IMR-90 (cell line): ENCODE data around the gene RASL10B. TPM values are rescaled to one million over a fixed set of nuclear protein-coding genes. Genes with fewer than 3 reads are reported as not detected.

ENCODE experiments used
- ATAC-seq: fragments of 200-7000 bp; cut with Tn5 transposase; 2 replicates; pipeline ENCODE4 v1.9.1; 2020; ENCODE audit warnings: low read depth, mild to moderate bottlenecking, moderate library complexity
- BruUV-seq: library from RNA; stranded (reverse); fragments of 400-500 nt; replicated peaks from 2 replicates; lab custom pipeline; 2021; lab: Mats Ljungman, UMichigan
- CTCF ChIA-PET: fragments of 300-600 bp; formaldehyde crosslinking; extraction: SDS; loops from one replicate; lab custom pipeline; 2021; ENCODE audit warnings: antibody characterized with exemption; lab: Yijun Ruan, JAX
- POLR2A ChIA-PET: fragments of 300-600 bp; sonication (Branson Sonifier 250); formaldehyde crosslinking; loops from one replicate; lab custom pipeline; 2022; ENCODE audit warnings: antibody characterized with exemption; ENCODE audit not compliant: unreplicated experiment; lab: Charles Lee
- DNase-seq: peaks from one replicate; pipeline ENCODE4 v3.0.0; 2013
- H2AFZ ChIP-seq: replicated peaks from 2 replicates; pipeline ENCODE3; 2013; ENCODE audit warnings: low read length, mild to moderate bottlenecking; ENCODE audit not compliant: poor library complexity
- H2AK5ac ChIP-seq: 2 replicates; pipeline ENCODE4 v1.6.1; 2013; ENCODE audit warnings: low read depth, low read length, inconsistent platforms
- H2AK9ac ChIP-seq: replicated peaks from 2 replicates; pipeline ENCODE3; 2013; ENCODE audit warnings: mild to moderate bottlenecking, low read depth, low read length, moderate library complexity; ENCODE audit not compliant: poor library complexity
- H2BK120ac ChIP-seq: 2 replicates; pipeline ENCODE4 v1.6.1; 2013; ENCODE audit warnings: low read depth, low read length, inconsistent platforms
- H2BK15ac ChIP-seq: 3 replicates; pipeline ENCODE4 v1.6.1; 2013; ENCODE audit warnings: low read depth, low read length, inconsistent platforms
- H2BK20ac ChIP-seq: 2 replicates; pipeline ENCODE4 v1.6.1; 2013; ENCODE audit warnings: low read depth, mild to moderate bottlenecking, inconsistent platforms, low read length, moderate library complexity
- H2BK5ac ChIP-seq: 2 replicates; pipeline ENCODE4 v1.6.1; 2013; ENCODE audit warnings: mild to moderate bottlenecking, low read depth, low read length, inconsistent platforms; ENCODE audit not compliant: poor library complexity, severe bottlenecking
- H3K14ac ChIP-seq: replicated peaks from 2 replicates; pipeline ENCODE4 v1.6.1; 2013; ENCODE audit warnings: low read depth, low read length, inconsistent platforms
- H3K18ac ChIP-seq: 2 replicates; pipeline ENCODE4 v1.6.1; 2013; ENCODE audit warnings: low read depth, low read length, control low read depth
- H3K23ac ChIP-seq: 2 replicates; pipeline ENCODE4 v1.6.1; 2013; ENCODE audit warnings: low read depth, low read length, inconsistent platforms
- H3K27ac ChIP-seq: 2 replicates; pipeline ENCODE4 v1.5.1; 2013; ENCODE audit warnings: mild to moderate bottlenecking, control low read depth, low read length; ENCODE audit not compliant: insufficient read depth
- H3K27me3 ChIP-seq: 2 replicates; pipeline ENCODE4 v1.6.1; 2013; ENCODE audit warnings: low read length; ENCODE audit not compliant: control insufficient read depth, insufficient read depth
- H3K36me3 ChIP-seq: 2 replicates; pipeline ENCODE4 v1.6.1; 2013; ENCODE audit warnings: low read length, mixed read lengths; ENCODE audit not compliant: control insufficient read depth, insufficient read depth
- H3K4ac ChIP-seq: 2 replicates; pipeline ENCODE4 v1.6.1; 2013; ENCODE audit warnings: low read depth, low read length, inconsistent platforms
- H3K4me1 ChIP-seq: 2 replicates; pipeline ENCODE4 v1.6.1; 2013; ENCODE audit warnings: low read length, mixed read lengths; ENCODE audit not compliant: control insufficient read depth, insufficient read depth
- H3K4me2 ChIP-seq: 2 replicates; pipeline ENCODE4 v1.6.1; 2013; ENCODE audit warnings: low read depth, mild to moderate bottlenecking, control low read depth, low read length, moderate library complexity
- H3K4me3 ChIP-seq: 2 replicates; pipeline ENCODE4 v1.5.1; 2013; ENCODE audit warnings: low read depth, mild to moderate bottlenecking, control low read depth, low read length, moderate library complexity; ENCODE audit not compliant: insufficient read depth
- H3K56ac ChIP-seq: 2 replicates; pipeline ENCODE4 v1.6.1; 2013; ENCODE audit warnings: low read length, inconsistent platforms; ENCODE audit not compliant: insufficient read depth; ENCODE audit errors: extremely low read depth
- H3K79me1 ChIP-seq, 2 experiments: 2 replicates each; pipeline ENCODE4 v1.6.1; 2013; ENCODE audit warnings: low read length in 2 of 2, inconsistent platforms in 1 of 2, low read depth in 1 of 2
- H3K9ac ChIP-seq: 2 replicates; pipeline ENCODE4 v1.6.1; 2013; ENCODE audit warnings: low read depth, low read length, control low read depth
- H3K9me1 ChIP-seq: 2 replicates; pipeline ENCODE4 v1.6.1; 2013; ENCODE audit warnings: low read length, inconsistent platforms; ENCODE audit not compliant: insufficient read depth
- H3K9me3 ChIP-seq: 2 replicates; pipeline ENCODE4 v1.6.1; 2013; ENCODE audit warnings: low read length; ENCODE audit not compliant: control insufficient read depth, insufficient read depth
- H4K20me1 ChIP-seq: 2 replicates; pipeline ENCODE4 v1.6.1; 2013; ENCODE audit warnings: low read length, inconsistent platforms; ENCODE audit not compliant: insufficient read depth
- H4K5ac ChIP-seq: 2 replicates; pipeline ENCODE4 v1.6.1; 2013; ENCODE audit warnings: mild to moderate bottlenecking, low read depth, low read length, control low read depth
- H4K8ac ChIP-seq, 2 experiments: 2 replicates each; pipeline ENCODE4 v1.6.1; 2013; ENCODE audit warnings: low read depth in 2 of 2, low read length in 2 of 2, control low read depth in 1 of 2, inconsistent platforms in 1 of 2
- H4K91ac ChIP-seq: 2 replicates; pipeline ENCODE4 v1.6.1; 2013; ENCODE audit warnings: low read depth, low read length, inconsistent platforms; ENCODE audit not compliant: insufficient read depth
- BHLHE40 ChIP-seq: fragments of 150-350 bp; IDR thresholded peaks from 2 replicates; pipeline ENCODE4 v1.6.1; 2016; ENCODE audit warnings: mild to moderate bottlenecking, low read depth, low read length
- CEBPB ChIP-seq: IDR thresholded peaks from 2 replicates; pipeline ENCODE4 v1.6.1; 2012; ENCODE audit warnings: low read depth, low read length, improper control_type of control experiment
- CHD1 ChIP-seq: IDR thresholded peaks from 2 replicates; pipeline ENCODE4 v1.6.1; 2012; ENCODE audit warnings: low read depth, low read length, improper control_type of control experiment
- CTCF ChIP-seq: conservative IDR thresholded peaks from 2 replicates; pipeline ENCODE4 v1.5.1; 2012; ENCODE audit warnings: mild to moderate bottlenecking, low read depth, low read length, improper control_type of control experiment
- ELK1 ChIP-seq: fragments of 150-350 bp; IDR thresholded peaks from 2 replicates; pipeline ENCODE4 v1.6.1; 2016; ENCODE audit warnings: low read depth, mild to moderate bottlenecking, low read length, moderate library complexity, borderline replicate concordance
- FOS ChIP-seq: fragments of 150-350 bp; IDR thresholded peaks from 2 replicates; pipeline ENCODE4 v1.6.1; 2016; ENCODE audit warnings: low read depth, low read length
- MAFK ChIP-seq: IDR thresholded peaks from 2 replicates; pipeline ENCODE4 v1.6.1; 2012; ENCODE audit warnings: low read depth, low read length, improper control_type of control experiment
- MAZ ChIP-seq: IDR thresholded peaks from 2 replicates; pipeline ENCODE4 v1.6.1; 2012; ENCODE audit warnings: low read depth, mild to moderate bottlenecking, low read length, improper control_type of control experiment, moderate library complexity, borderline replicate concordance
- MXI1 ChIP-seq: IDR thresholded peaks from 2 replicates; pipeline ENCODE4 v1.6.1; 2012; ENCODE audit warnings: low read depth, mild to moderate bottlenecking, low read length, moderate library complexity, borderline replicate concordance
- NFE2L2 ChIP-seq: fragments of 150-350 bp; IDR thresholded peaks from 2 replicates; pipeline ENCODE4 v1.6.1; 2016; ENCODE audit warnings: low read depth, mild to moderate bottlenecking, low read length
- RCOR1 ChIP-seq: IDR thresholded peaks from 2 replicates; pipeline ENCODE4 v1.6.1; 2012; ENCODE audit warnings: mild to moderate bottlenecking, low read length, improper control_type of control experiment; ENCODE audit not compliant: insufficient replicate concordance
- RFX5 ChIP-seq: IDR thresholded peaks from 2 replicates; pipeline ENCODE4 v1.8.0; 2012; ENCODE audit warnings: low read depth, mild to moderate bottlenecking, low read length, moderate library complexity
- SMC3 ChIP-seq: fragments of 150-350 bp; IDR thresholded peaks from 2 replicates; pipeline ENCODE4 v1.6.1; 2016; ENCODE audit warnings: low read depth, mild to moderate bottlenecking, antibody characterized with exemption, low read length, moderate library complexity
- USF2 ChIP-seq: fragments of 150-350 bp; IDR thresholded peaks from 2 replicates; pipeline ENCODE4 v1.6.1; 2017; ENCODE audit warnings: mild to moderate bottlenecking, antibody characterized with exemption, low read length, low read depth
- WGBS, 2 experiments: methylation state at CpG; one replicate each; pipeline versions ENCODE4 v1.1.5 to v1.1.7; 2013; ENCODE audit warnings: missing lambda C conversion rate in 2 of 2; ENCODE audit not compliant: insufficient read length in 1 of 2; ENCODE audit errors: extremely low coverage in 2 of 2; 5-methylcytosine and 5-hydroxymethylcytosine counted together
- dilution Hi-C: fragments of 300-500 bp; cut with HindIII; formaldehyde crosslinking; loops from one replicate; pipeline ENCODE4 v1.14.3; 2018; ENCODE audit warnings: low sequenced_read_pairs; ENCODE audit not compliant: unreplicated experiment
- in situ Hi-C: fragments of 300-500 bp; cut with MboI; formaldehyde crosslinking; loops from 3 replicates; pipeline ENCODE4 v1.14.3; 2019; ENCODE audit warnings: low sequenced_read_pairs, inconsistent platforms, mixed read lengths
- intact Hi-C: fragments of 100-400 bp; cut with micrococcal nuclease; formaldehyde crosslinking; loops from 2 replicates; pipeline ENCODE4 v1.10.0; 2022
- polyA plus RNA-seq, 3 experiments: library from polyadenylated mRNA; depleted of rRNA; stranded (reverse); fragments of >200 nt; gene quantifications; 2 replicates each; pipeline ENCODE4 v1.2.3, GENCODE V29; 2012; ENCODE audit warnings: low replicate concordance in 1 of 3
- total RNA-seq: library from RNA; depleted of rRNA; stranded (reverse); fragments of >200 nt; gene quantifications from 2 replicates; pipeline ENCODE4 v1.2.3, GENCODE V29; 2012

RASL10B gene
- total and polyA plus RNA-seq, 2 of the 4 experiments (the other 2 are of a cell fraction) = 4.1 to 4.7 TPM

GRCh38 chr17:35791681-35792350 is 60.4 kb downstream of the RASL10B start:
- no peak overlapping the region for H3K23ac ChIP-seq
- H4K91ac ChIP-seq = no peak overlapping the region
- H2AFZ ChIP-seq = no peak overlapping the region
- TF ChIP-seq MXI1 = no peak
- TF ChIP-seq SMC3 = no peak
- TF ChIP-seq CTCF = no peak
- TF ChIP-seq MAZ = no peak
- no peak for TF ChIP-seq RFX5
- no peak for TF ChIP-seq ELK1
- TF ChIP-seq CEBPB = no peak
- TF ChIP-seq USF2 = no peak
- TF ChIP-seq NFE2L2 = no peak
- TF ChIP-seq CHD1 = no peak
- TF ChIP-seq FOS = no peak
- TF ChIP-seq MAFK = no peak
- TF ChIP-seq BHLHE40 = no peak
- no peak for TF ChIP-seq RCOR1
- H3K9me1 ChIP-seq = peaks cover 17% of the 10 kb centered on the region
- H2BK20ac ChIP-seq = no peak overlapping the region
- ChIA-PET POLR2A (no interaction called here), CTCF (interaction anchor here (1.1 to 2.2 kb wide), 2 partner anchors 17 to 28 kb away, joined by 3 to 7 read pairs; partner anchors contain the start of gene TAF15)
- H3K4me2 ChIP-seq = no peak overlapping the region
- H2BK5ac ChIP-seq = no peak overlapping the region
- H3K9ac ChIP-seq = no peak overlapping the region
- H3K9me3 ChIP-seq = no peaks in the 10 kb centered on the region
- H3K36me3 ChIP-seq = no peaks in the 10 kb centered on the region
- peaks cover 43% of the 10 kb centered on the region for H3K27me3 ChIP-seq
- no peak overlapping the region for H2BK15ac ChIP-seq
- no peak overlapping the region for H2AK9ac ChIP-seq
- no peak for ATAC-seq
- peaks cover 20% of the 10 kb centered on the region for H3K4me1 ChIP-seq
- no peak overlapping the region for H3K56ac ChIP-seq
- no peak overlapping the region for H3K4ac ChIP-seq
- in situ Hi-C loops = no loop called here
- no peak overlapping the region for H3K14ac ChIP-seq
- 26% methylated on average over 3 of the region's 9 CpGs; no CpG with 5 or more reads in 1 of the 2 experiments for whole genome bisulfite sequencing, 2 experiments
- dilution Hi-C loops = no loop called here
- intact Hi-C loops = no loop called here
- H4K5ac ChIP-seq = no peak overlapping the region
- no peak overlapping the region for H3K18ac ChIP-seq
- no peak for DNase-seq
- no peak overlapping the region for H3K4me3 ChIP-seq
- no TSS peak for BruUV-seq
- H2BK120ac ChIP-seq = no peak overlapping the region
- no peak overlapping the region; a peak in 1 of 4 replicates for H4K8ac ChIP-seq
- no peak overlapping the region for H3K27ac ChIP-seq
- H4K20me1 ChIP-seq = no peaks in the 10 kb centered on the region; the same call in 1 of the 2 replicates
- H2AK5ac ChIP-seq = no peak overlapping the region
- no peaks in the 10 kb centered on the region for H3K79me1 ChIP-seq
